Kidney (tissue), 14 donors: ENCODE results near the gene PLCL2. TPM values are rescaled to one million over a fixed set of nuclear protein-coding genes. Genes with fewer than 3 reads are reported as not detected.

Experiments used
- DNase-seq, 5 donors: peaks; one replicate each; pipeline ENCODE4 v3.0.0-alpha.2; 2013 to 2020
- FAIRE-seq: peaks from 2 replicates; lab custom pipeline; 2012; peaks lifted over from hg19 to GRCh38; lab: Jason Lieb, UNC
- H3K27ac ChIP-seq, 2 donors: one replicate each; pipeline ENCODE4 v1.7.0; 2013; ENCODE audit warnings: low read depth in 2 of 2, low read length in 2 of 2, inconsistent platforms in 1 of 2
- H3K27me3 ChIP-seq: one replicate; pipeline ENCODE4 v1.7.1; 2013; ENCODE audit warnings: low read length, inconsistent platforms; ENCODE audit not compliant: control insufficient read depth, insufficient read depth
- H3K36me3 ChIP-seq, 3 donors: one replicate each; pipeline versions ENCODE4 v1.7.0 to v1.7.1; 2013; ENCODE audit warnings: low read length in 3 of 3, control low read depth in 1 of 3, inconsistent platforms in 1 of 3; ENCODE audit not compliant: insufficient read depth in 3 of 3, control insufficient read depth in 2 of 3
- H3K4me1 ChIP-seq, 3 donors: one replicate each; pipeline versions ENCODE4 v1.7.0 to v1.7.1; 2013; ENCODE audit warnings: low read length in 3 of 3, inconsistent platforms in 1 of 3, low read depth in 1 of 3; ENCODE audit not compliant: control insufficient read depth in 2 of 3, insufficient read depth in 2 of 3
- H3K4me3 ChIP-seq, 3 donors: one replicate each; pipeline versions ENCODE4 v1.7.0 to v1.8.1; 2013; ENCODE audit warnings: low read length in 3 of 3, control low read depth in 1 of 3, inconsistent platforms in 1 of 3
- H3K9ac ChIP-seq, 3 donors: one replicate each; pipeline versions ENCODE4 v1.7.0 to v1.7.1; 2013; ENCODE audit warnings: low read length in 3 of 3, control low read depth in 1 of 3, inconsistent platforms in 1 of 3
- H3K9me3 ChIP-seq, 3 donors: one replicate each; pipeline versions ENCODE4 v1.7.0 to v1.7.1; 2013; ENCODE audit warnings: low read length in 3 of 3, control low read depth in 1 of 3, inconsistent platforms in 1 of 3; ENCODE audit not compliant: control insufficient read depth in 2 of 3, insufficient read depth in 1 of 3
- intact Hi-C: fragments of 100-400 bp; cut with DNase I; formaldehyde crosslinking; loops from one replicate; pipeline ENCODE4 v1.11.1; 2022
- polyA plus RNA-seq: library from polyadenylated mRNA; stranded (reverse); fragments of 350-450 nt; fragmentation: Illumina TruSeq; extraction: RNeasy Lipid Tissue Mini Kit (QIAGEN cat#74804); gene quantifications from one replicate; pipeline ENCODE4 v1.2.3, GENCODE V29; 2014; ENCODE audit warnings: low read depth, low replicate concordance; ENCODE audit not compliant: insufficient read depth
- total RNA-seq: library from RNA; stranded (reverse); fragmentation: NEBNext Ultra II Directional; extraction: Animal tissue kit (Norgen Biotek cat#: 25700); gene quantifications from one replicate; pipeline ENCODE4 v1.2.1, GENCODE V29; 2021
- TF ChIP-seq, protein P1 (sequence below): IDR thresholded peaks from 3 replicates; pipeline ENCODE4 v1.5.1; 2012; ENCODE audit warnings: mild to moderate bottlenecking, moderate library complexity, borderline replicate concordance; ENCODE audit not compliant: insufficient read depth; ENCODE audit errors: extremely low read depth
- donor health status: control.
- donor health status: control.
- donor health status: control.
- donor health status: control.
- donor health status: control.
- donor health status: DM: yes; HTN: yes; CAD: no.
- donor health status: Normal renal cell carcinoma (clear cell type).

Gene PLCL2
- total and polyA plus RNA-seq, 2 donors from 2014 or later: 10.5 to 19.1 TPM

DNA sequence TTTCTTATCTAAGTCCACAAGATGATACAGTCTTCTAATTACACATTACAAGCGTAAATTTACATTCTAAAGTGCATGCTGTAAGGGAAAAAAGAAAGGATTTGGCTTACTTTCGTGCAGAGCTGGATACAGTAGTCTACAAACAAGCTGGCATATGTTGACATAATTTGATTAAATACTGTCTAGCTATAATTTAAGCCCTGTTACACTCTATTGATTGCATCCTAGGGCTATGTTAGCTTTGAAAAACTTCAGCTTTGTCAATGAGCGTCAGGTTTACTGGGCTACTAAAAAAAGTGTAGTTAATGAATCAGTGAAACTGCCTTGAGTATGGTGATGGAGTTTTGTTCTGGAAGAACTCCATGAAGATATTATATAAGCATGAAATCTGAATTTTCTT is 24.5 kb upstream of the PLCL2 start:
- no peak overlapping the region for H3K9ac ChIP-seq
- H3K27me3 ChIP-seq: no peaks in the 10 kb centered on the region
- H3K4me3 ChIP-seq: no peak overlapping the region
- FAIRE-seq (no peak), DNase-seq (no peak)
- H3K4me1 ChIP-seq: no peaks in the 10 kb centered on the region
- TF ChIP-seq, protein P1, sequence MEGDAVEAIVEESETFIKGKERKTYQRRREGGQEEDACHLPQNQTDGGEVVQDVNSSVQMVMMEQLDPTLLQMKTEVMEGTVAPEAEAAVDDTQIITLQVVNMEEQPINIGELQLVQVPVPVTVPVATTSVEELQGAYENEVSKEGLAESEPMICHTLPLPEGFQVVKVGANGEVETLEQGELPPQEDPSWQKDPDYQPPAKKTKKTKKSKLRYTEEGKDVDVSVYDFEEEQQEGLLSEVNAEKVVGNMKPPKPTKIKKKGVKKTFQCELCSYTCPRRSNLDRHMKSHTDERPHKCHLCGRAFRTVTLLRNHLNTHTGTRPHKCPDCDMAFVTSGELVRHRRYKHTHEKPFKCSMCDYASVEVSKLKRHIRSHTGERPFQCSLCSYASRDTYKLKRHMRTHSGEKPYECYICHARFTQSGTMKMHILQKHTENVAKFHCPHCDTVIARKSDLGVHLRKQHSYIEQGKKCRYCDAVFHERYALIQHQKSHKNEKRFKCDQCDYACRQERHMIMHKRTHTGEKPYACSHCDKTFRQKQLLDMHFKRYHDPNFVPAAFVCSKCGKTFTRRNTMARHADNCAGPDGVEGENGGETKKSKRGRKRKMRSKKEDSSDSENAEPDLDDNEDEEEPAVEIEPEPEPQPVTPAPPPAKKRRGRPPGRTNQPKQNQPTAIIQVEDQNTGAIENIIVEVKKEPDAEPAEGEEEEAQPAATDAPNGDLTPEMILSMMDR: no peak
- H3K36me3 ChIP-seq: no peaks in the 10 kb centered on the region
- no peaks in the 10 kb centered on the region for H3K9me3 ChIP-seq
- intact Hi-C loops: no loop called here
- no peak overlapping the region for H3K27ac ChIP-seq

DNA sequence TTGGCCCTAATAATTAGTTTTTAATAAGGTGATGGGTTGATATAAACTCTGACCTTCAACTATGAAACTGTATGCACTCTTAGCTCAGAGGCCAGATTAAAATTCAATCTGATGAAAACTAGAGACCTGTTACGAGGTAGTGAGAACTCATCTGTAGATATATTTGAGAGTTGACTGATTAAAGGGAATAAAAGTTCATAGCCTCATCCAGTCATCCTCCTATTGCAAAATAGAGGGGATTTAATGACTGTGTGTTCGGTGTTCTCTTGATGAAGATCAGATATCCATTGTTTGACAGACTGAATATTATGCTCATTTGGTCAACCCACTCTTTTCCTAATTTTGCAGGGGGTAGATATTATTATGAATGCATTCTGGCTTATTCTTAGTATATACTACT is 23.3 kb upstream of the PLCL2 start:
- Histone ChIP-seq H3K9ac (no peak overlapping the region), H3K27ac (no peak overlapping the region), H3K4me1 (peaks cover 0 to under 1% (median 0%) of the 10 kb centered on the region in 3 donors), H3K36me3 (no peaks in the 10 kb centered on the region), H3K4me3 (no peak overlapping the region), H3K9me3 (no peaks in the 10 kb centered on the region), H3K27me3 (no peaks in the 10 kb centered on the region)
- intact Hi-C loops: no loop called here
- DNase-seq (no peak), FAIRE-seq (no peak)
- TF ChIP-seq, protein P1: no peak

- Histone ChIP-seq H3K4me3 (no peak overlapping the region), H3K36me3 (no peaks in the 10 kb centered on the region), H3K4me1 (peaks cover 0 to 7% (median 3%) of the 10 kb centered on the region in 3 donors), H3K9me3 (no peaks in the 10 kb centered on the region), H3K9ac (no peak overlapping the region), H3K27ac (peak overlapping the region in 1 of 2 donors; percentile 45), H3K27me3 (no peaks in the 10 kb centered on the region)
- no peak for DNase-seq
- FAIRE-seq: peak; percentile 75
- TF ChIP-seq, protein P1: no peak
- intact Hi-C loops: no loop called here
Measured at GRCh38 chr3:16864610-16865313, 20.0 kb upstream of the PLCL2 start.
